Measurements from ENCODE around the gene CAPN15.

The CAPN15 gene

DNA sequence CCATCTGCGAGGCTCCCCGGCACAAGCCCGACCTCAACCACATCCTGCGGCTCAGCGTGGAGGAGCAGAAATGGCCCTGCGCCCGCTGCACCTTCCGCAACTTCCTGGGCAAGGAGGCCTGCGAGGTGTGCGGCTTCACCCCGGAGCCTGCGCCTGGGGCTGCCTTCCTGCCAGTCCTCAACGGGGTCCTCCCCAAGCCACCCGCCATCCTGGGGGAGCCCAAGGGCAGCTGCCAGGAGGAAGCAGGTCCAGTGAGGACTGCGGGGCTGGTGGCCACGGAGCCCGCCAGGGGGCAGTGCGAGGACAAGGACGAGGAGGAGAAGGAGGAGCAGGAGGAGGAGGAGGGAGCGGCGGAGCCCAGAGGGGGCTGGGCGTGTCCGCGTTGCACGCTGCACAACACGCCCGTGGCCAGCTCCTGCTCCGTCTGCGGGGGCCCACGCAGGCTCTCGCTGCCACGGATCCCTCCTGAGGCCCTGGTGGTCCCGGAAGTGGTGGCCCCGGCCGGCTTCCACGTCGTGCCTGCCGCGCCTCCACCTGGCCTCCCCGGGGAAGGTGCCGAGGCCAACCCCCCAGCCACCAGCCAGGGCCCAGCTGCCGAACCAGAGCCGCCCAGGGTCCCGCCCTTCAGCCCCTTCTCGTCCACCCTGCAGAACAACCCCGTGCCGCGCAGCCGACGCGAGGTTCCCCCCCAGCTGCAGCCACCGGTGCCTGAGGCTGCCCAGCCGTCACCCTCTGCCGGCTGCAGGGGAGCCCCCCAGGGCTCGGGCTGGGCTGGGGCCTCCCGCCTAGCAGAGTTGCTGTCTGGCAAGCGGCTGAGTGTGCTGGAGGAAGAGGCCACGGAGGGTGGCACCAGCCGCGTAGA lies 19.6 kb downstream of the CAPN15 start:
- DNase-seq (ENCODE audit: low spot score): no peak

DNA sequence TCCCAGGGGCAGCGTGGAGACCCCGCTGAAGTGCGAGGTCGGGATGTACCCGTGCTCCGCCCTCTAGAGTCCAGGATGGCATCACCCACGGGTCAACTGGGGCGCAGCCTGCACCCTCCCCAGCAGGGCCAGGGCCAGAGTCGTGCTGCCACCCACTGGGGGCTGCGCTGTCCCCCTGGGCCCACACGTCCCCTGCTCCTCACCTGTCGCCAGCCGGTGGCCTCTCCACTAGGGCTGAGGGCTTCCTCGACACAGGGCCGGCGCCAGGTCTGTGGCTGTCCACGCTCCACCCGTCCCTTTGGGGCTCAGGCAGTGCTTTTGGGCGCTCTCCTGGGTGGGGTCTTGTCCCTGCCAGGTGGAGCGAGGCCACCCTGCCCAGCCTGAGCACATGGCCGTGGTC lies 21.1 kb downstream of the CAPN15 start:
- no peak for DNase-seq (ENCODE audit: low spot score)

DNA sequence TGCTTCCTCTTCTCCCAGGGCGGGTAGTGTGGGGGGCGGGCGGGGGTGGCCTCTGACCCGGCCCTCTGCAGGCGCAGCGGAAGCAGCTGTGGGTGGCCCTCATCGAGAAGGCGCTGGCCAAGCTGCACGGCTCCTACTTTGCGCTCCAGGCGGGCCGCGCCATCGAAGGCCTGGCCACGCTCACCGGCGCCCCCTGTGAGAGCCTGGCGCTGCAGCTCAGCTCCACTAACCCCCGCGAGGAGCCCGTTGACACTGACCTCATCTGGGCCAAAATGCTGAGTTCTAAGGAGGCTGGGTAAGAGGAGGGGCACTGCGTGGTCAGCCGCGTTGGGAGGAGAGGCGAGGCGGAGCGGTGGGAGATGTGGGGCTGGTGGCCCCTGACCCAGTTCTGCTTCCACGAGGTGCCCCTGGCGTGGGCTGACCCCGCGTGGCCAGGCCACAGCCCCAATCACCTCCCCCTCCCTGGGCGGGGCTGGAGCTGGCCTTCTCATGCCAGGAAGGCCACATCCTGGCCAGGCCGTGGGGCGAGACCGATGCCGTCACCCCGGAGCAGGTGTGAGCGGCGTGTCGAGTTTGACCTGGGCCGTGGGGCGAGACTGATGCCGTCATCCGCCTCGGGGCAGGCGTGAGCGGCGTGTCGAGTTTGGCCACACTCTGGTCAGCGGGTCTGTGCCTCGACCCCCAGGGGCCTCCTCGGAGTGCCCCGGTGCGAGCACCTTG lies 22.2 kb downstream of the CAPN15 start:
- no peak for DNase-seq (ENCODE audit: low spot score)

DNA sequence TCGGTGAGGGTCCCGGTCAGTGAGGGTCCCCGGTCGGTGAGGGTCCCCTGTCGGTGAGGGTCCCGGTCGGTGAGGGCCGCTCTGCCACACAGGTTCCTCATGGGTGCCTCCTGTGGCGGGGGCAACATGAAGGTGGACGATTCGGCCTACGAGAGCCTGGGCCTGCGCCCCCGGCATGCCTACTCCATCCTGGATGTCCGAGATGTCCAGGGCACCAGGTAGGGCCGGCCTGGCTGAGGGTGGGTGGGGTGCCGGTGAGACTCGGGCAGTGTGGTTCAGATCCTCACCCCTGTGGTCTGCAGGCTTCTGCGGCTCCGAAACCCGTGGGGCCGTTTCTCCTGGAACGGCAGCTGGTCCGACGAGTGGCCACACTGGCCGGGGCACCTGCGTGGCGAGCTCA lies 23.7 kb downstream of the CAPN15 start:
- no peak for DNase-seq (ENCODE audit: low spot score)

DNA sequence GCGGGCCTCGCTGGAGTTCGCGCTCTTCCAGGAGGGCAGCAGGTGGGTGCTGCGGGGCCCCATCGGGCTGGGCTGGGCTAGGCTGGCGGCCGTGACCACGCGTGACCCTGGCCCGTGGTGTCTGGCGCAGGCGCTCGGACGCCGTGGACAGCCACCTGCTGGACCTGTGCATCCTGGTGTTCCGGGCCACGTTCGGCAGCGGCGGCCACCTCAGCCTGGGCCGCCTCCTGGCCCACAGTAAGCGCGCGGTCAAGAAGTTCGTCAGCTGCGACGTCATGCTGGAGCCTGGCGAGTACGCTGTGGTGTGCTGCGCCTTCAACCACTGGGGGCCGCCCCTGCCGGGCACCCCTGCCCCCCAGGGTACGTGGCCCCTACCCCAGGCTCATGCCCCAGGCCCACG lies 24.7 kb downstream of the CAPN15 start:
- DNase-seq (ENCODE audit: low spot score): no peak

DNA sequence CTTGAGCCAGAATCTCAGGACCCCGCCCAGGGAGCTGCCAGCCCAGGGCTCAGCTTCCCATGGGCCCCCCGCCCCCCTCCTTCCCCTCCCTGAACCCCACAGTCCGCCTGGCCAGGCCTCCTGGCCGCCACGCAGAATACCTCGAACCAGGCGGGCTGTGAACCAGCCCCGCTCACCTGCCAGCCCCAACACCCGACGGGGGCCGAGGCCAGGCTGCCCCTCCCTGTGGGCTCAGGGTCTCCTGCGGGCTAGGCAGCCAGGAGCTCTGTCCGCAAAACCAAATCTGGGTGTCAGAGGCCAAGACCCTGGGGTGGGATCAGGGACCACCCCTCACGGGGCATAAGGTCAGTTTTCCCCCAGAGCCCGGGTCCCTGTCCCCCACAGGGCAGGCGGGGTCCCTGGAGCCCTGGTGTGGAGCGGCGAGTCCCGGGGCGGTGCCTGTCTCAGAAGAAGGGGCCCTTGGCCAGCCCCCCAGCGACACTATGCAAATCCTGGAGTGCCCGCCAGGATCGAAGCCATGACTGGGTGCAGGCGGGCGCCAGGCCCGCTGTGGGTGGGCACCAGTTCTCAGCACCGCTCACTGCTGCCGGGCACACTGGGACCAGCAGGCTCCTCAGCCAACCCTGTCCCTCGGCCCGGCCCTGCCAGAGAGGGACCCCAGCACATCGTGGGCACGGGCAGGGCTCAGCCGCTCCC lies 26.2 kb downstream of the CAPN15 start:
- no peak for DNase-seq (ENCODE audit: low spot score)

DNA sequence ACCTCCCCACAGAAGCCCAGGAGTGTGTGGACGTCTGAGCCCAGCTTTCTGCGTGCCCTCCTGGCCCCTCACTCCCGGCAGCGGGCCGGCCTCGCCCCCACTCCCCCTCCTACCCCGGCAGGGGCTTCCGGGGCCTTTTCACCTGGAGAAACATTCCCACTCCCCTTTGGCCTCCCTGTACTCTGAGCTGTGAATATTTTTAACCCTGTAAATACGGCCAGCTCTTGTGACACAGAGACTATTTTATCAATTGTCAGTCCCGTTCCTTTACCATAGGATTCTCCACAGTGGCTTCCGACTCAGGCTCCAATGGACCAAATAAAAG lies 26.7 kb downstream of the CAPN15 start:
- DNase-seq (ENCODE audit: low spot score): no peak

DNA sequence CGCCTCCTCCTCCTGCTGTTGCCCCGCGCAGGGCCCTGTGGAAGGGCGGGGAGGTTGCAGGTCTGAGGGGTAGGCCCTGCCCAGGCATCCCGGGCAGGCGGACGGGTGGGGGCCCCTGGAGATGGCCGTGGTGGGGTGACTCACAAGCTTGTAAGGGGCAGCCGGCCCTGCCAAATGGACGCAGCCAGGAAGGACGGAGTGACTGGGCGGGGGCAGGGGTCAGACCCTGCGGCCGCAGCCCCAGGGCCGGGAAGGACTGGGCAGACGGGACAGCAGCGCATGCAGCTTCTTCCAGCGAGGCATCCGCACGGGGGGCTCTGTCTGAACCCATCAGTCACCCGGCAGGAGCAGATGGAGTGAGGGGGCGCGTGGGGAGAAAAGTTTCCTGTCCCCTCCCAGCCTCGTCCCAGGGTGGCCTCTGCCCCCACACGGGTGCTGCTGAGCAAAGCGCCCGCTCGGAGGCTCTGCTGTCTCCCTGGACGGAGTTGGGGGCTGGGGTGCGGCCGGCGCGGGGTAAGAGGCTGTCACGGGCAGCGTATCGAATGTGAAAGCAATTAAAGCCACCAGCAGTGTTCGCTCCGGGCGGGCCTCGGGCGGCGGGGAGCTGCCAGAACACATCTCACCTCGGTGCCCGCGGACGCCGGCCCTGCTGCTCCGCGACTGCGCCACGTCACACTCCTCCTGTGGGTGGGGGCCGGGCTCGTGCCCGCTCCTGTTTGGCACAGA lies 27.3 kb downstream of the CAPN15 start:
- no peak for DNase-seq (ENCODE audit: low spot score)

DNA sequence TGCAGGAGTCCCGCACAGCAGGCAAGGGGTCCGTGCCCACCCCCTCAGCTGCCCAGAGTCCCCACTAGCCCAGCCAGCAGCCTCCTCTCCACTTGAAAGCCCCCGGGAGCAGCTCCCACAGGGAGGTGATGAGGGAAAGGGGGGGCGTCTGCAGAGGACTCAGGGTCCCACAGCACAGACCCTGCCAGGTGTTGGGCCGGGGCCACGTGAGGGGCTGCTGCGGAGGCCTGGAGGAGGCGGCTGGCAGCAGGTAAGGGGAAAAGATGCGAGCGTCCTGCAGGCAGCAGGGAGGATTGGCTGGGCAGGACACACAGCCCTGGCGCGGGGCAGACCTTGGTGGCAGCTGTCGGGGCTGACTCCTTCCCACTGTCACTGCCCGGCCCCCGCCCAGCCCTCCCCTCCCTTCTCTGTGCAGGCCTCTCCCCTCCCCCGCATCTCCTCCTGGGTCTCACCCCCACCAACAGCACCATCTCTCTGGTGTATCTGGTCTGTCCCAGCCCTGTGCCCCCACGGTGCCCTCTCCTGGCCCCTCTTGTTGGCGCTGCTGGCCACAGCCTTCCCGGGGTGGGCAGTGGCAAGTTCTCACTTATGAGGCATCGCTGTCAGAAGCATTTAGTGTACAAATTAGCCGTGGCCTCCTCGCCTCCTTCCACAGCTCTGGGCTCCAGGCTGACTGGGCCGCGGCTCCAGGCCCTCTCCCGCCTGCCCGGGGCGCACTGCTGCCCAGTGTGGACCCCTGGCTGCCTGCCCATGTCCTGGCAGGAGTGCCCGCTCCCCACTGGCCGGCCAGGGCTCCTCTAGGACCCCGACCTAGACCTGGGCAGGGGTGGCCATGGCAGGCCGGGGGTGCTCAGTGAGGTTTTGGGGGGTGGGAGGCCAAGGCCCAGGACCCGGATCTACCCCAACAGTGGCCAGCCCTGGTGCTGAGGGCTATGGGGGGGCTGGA lies 28.3 kb downstream of the CAPN15 start:
- no peak for DNase-seq (ENCODE audit: low spot score)

DNA sequence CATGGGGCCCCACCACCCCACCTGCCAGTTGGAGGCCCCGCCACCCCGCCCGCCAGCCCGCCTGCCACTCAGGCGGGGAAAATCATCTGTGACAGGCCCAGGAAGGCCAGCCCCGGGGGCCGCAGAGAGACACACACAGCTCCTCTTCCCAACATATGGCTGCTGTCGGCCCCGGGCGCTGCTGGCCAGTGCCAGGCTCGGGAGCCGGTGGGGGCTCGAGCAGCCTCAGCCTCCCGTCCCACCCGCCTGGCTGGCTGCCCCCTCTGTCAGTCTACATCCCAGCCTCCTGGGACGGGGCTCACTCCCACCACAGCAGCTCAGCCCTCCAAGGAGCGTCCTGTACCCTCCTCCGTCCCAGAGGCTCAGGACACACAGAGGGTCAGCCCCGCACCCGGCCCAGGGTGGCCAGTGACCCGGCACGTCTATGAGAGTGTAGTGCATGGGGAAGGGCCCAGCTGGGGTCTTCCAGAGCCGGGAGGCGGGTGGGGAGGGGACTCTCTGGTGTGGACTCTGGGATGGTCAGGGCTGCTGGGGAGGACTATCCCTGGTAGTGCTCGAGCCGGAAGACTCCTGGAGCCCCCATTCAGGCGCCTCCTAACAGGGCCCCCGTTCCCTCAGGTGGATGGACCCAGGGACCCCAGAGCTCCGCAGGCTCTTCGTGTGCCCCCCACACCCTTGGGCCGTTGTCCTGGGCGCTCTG lies 29.1 kb downstream of the CAPN15 start:
- no peak for DNase-seq (ENCODE audit: low spot score)

DNA sequence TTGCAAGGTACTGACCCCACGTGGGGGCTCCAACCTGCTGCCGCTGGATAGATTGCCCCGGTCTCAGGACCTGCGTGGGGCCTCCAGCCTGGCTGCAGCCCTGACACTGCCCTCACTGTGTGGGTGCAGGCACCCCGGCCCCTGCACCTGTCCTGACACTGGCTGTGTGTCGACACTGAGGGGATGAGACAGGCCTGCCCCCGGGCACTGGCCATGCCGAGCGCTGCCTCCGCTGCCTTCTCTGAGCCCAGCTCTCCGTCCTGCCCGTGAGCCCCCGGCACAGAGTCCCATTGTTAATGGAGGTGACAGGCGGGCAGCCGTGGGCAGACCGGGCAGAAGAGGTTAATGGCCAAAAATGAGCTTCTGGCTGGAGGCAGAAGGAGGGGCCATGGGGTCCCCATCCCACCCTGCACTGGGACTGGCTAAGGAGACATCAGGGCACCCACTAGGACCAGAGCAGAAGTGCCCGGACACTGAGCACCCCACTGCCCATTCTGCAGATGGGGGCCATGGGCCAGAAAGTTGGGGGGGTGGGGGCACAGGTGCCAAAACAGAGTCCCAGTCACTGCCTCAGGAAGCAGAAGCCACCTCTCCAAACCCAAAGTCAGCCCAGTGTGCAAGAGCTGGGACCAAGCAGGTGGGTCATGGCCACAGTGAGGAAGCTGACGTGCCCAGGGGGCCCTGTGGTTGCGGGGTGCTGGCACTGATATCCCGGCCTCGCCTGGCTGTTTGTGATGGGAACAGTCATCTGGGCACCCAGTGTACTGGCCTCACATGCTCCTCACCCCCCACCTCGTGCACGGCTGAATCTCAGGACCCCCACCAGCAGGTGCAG lies 30.2 kb downstream of the CAPN15 start:
- no peak for DNase-seq (ENCODE audit: low spot score)

DNA sequence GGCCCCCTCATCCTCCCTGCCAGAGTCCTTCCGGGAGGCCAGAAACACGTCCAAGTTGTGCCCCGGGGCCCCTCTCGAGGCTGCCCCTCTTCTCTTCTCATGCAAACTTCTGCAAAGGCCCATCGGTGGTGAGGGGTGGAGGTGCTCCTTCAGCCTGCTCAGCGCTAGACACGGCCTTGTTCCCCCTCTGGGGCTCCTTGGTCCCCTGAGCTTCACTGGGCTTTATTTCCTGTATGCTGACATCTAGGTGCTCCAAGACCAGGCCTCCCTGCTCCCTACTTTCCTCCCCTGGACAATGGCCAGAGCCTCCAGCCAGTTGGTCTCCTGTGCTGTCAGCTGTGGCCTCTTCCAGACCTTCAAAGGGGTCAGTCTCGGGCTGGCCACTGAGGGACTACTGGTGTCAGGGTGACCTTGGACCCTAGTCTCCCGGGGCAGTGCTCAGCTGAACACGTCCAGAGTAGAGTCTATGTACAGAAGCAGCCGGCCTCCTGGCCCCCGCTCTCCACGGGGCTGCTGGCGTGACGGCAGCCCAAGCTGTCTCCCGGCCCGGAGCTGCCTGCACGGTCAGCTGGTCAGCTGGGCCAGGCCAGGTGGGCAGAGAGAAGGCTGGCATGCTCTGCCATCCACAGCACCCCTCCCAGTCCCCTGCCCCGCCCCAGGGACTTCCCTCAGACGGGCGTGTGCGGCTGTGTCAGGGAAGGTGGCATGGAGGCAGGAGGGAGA lies 30.9 kb downstream of the CAPN15 start:
- DNase-seq (ENCODE audit: low spot score): peak; percentile 75

DNA sequence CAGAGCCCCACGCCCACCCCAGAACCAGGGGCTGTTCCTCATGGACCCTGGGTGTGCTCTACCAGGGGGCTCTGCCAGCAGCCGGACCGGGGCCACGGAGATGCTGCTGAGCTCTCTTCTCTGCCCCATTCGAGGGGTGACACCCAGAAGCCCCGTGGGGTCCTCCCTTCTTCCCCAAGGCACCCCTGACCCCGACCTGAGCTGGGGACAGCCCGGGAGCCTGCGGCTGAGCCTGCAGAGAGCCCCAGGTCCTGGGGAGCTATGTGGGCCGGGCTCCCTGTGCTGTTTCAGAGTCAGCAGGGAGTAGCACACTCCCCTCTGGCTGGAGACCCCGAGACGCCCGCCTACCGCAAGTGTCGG lies 31.5 kb downstream of the CAPN15 start:
- no peak for DNase-seq (ENCODE audit: low spot score)

DNA sequence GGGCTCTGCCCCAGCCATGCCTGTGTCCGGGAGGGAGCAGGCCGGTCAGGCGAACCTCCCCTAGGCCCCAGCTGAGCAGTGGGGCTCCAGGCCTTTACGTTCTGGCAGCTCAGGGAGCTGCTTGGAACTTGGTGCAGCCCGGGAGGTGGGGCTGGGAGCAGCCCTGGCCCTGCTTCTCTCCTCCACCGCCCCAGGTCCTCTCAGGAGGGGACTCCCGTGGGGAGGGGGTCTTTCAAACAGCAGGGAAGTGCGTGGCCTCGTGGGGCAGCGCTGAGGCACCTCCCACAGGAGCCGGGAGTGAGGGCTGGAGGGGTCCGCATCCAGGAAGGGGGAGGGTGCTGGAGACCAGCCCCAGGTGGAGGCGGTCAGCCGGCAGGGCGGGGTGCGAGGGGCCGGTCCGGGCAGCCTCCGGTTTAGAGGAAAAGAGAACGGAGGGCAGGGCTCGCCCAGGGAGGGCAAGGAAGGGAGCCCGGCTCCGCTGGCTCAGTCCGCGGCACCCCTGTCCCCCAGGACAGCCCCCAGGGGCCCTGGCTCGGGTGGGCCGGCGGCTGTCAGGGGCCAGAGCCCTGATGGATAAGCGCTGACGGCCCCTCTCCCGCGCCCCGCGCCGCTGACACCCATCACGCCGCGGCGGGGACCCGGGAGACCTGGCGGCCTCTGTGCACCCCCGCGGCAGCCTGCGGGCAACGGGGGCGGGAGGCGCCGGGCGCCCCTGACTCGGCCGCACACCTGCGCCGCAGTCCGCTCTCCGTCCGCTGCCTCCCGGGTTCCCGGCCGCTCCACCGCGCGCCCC lies 32.1 kb downstream of the CAPN15 start:
- DNase-seq (ENCODE audit: low spot score): no peak

DNA sequence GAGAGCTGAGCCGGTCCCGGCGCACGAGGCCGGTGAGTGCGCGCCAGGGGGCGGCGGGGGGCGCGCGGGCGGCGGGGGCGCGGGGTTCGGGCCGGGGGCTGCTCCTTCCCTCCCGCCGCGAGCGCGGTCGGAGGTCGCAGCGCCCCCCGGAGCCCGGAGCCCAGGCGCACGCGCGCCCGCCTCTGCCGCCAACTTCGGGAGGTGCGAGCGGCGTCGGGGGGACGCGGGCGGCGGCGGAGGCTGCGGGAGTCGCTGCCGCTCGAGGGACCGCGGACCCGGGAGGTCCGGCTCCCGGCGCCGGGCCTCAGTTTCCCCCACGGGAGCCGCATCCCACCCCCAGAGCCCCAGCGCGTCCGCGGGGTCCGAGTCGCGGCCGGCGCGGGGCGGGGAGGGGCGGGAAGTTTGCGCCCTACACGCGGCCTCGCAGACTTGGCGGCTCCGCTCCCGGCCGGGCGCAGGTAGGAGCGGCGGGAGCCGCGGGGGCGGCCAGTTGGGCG lies 32.7 kb downstream of the CAPN15 start, which contains the start of gene PRR35:
TSS of gene PRR35 (plus strand) at position 191 of the 497 bp plus-strand sequence. CDS start 2,901 bp downstream, outside the sequence.
- DNase-seq (ENCODE audit: low spot score): no peak

DNA sequence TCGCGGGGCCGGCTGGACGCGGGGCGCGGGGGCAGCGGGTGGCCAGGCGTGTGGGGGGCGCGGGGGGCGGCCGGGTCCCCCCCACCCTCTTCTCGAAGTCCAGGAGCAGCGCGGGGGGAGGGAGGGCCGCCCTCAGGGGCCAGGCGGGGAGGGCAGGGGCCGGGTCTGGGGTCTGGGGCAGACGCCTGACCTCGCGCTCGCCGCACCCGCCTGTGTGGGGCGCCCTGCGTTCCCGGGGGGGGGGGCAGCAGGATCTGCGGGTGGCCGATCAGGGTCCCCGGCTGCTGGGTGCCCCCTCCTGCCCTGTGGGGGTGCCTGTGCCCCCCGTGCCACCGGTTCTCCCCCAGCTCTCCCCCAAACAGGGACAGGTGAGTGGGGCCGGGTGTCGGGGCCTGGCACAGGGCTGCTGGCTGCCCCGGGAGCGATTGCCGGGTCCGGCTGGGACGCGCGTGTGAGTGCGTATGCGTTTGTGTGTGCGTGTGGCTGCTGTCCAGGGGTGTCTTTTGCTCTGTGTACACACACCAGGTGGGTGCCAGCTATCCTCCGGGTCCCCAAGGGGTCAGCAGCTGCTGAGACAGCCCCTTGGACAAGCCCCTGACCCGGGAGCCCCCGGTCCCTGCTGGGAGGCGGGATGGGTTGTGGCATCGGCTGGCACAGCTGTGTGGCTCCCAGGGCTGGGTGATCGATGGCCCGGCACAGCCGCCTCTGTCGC lies 33.3 kb downstream of the CAPN15 start:
- DNase-seq (ENCODE audit: low spot score): no peak

DNA sequence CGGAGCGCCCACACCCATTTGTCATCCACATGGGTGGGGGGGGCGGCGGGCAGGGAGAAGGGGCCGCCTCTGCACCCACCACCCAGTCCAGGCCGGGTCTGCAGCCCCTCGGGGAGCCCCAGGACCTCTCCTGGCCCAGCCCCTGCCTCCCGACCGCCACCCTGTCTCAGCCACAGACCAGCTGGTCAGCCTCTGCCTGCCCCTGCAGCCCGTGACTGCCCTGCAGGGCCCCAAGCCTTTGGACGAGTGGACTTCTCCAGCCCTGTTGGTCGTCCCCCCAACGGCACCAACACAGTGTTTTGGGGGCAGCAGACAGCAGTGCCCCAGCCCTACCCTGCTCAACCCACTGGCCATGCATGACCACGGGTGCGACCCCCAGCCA lies 33.9 kb downstream of the CAPN15 start:
- no peak for DNase-seq (ENCODE audit: low spot score)
